Left cardiac atrium (tissue), 4 donors: ENCODE measurements around the gene USF1. TPM values are rescaled to one million over a fixed set of nuclear protein-coding genes. Genes with fewer than 3 reads are reported as not detected.
"Not testable (repeated sequence)": the region's sequence is repeated elsewhere in the genome, so short reads cannot be mapped to it uniquely, and the experiment has no call there.

Experiments
- ATAC-seq, 2 donors: fragments of 200-7000 bp; cut with Tn5 transposase; one replicate each; pipeline ENCODE4 v1.9.1; 2020; ENCODE audit warnings: mild to moderate bottlenecking in 2 of 2, moderate library complexity in 2 of 2
- DNase-seq: peaks from one replicate; pipeline ENCODE4 v3.0.0-alpha.2; 2020
- intact Hi-C, 2 donors: fragments of 100-400 bp; cut with DNase I; formaldehyde crosslinking; loops; one replicate each; pipeline versions ENCODE4 v1.14.1 to v1.15.1; 2022 to 2023
- total RNA-seq, 2 donors: library from RNA; stranded (reverse); fragmentation: NEBNext Ultra II Directional; extraction: Animal tissue kit (Norgen Biotek cat#: 25700); gene quantifications; one replicate each; pipeline ENCODE4 v1.2.1, GENCODE V29; 2021
- donor health status: DM: no; HTN: yes; CAD: no.
- donor health status: DM: no; HTN: yes; CAD: no; lungs with severe emphysema.
- donor health status: DM: yes; HTN: yes; CAD: no.
- donor health status: Dilated cardiomyopathy.

Gene USF1
- total RNA-seq, 2 donors from 2014 or later: 33.7 to 34.4 TPM

DNA sequence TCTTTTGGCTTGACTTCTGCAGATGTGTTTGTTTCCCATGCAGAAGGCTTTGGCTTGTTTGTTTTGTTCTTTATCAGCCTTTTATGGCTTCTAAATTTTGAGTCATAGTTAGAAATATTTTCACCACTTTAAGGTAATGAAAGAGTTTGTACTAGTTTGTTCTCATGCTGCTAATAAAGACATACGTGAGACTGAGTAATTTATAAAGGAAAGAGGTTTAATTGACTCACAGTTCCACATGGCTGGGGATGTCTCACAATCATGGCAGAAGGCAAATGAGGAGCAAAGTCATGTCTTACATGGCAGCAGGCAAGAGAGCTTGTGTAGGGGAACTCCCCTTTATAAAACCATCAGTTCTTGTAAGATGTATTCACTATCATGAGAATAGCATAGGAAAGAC is 18.8 kb downstream of the USF1 start:
- ATAC-seq, intact Hi-C loops, DNase-seq: not testable (repeated sequence)

DNA sequence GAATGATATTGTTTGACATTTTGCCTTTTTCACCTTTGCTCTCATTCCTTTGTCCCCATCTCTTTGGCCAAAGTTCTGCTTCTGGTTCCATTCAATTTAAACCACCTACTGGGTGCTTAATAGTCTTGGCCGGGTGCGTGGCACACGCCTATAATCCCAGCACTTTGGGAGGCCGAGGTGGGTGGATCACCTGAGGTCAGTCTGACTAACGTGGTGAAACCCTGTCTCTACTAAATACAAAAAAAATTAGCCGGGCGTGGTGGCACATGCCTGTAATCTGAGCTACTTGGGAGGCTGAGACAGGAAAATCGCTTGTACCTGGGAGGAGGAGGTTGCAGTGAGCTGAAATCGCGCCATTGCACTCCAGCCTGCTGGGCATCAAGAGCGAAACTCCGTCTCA is 23.3 kb downstream of the USF1 start:
- ATAC-seq, intact Hi-C loops, DNase-seq: not testable (repeated sequence)

DNA sequence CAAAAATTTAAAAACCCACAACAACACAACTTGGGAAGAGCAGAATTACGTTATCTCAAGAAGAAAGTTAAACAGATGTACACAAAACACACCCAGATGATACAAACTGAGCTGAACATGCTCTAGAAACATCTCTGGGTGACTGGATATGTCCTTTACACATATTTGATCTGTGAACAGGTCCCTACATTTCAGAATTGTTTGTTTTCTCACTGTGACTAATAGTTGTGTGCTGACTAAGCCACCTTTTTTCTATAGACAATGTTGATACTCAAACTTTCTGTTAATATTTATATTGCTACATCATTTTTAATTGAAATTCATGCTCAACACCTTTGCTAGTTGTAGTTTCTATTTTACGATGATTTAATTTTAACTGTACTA is 23.8 kb downstream of the USF1 start:
- ATAC-seq: no peak
- no peak for DNase-seq
- intact Hi-C loops: no loop called here

DNA sequence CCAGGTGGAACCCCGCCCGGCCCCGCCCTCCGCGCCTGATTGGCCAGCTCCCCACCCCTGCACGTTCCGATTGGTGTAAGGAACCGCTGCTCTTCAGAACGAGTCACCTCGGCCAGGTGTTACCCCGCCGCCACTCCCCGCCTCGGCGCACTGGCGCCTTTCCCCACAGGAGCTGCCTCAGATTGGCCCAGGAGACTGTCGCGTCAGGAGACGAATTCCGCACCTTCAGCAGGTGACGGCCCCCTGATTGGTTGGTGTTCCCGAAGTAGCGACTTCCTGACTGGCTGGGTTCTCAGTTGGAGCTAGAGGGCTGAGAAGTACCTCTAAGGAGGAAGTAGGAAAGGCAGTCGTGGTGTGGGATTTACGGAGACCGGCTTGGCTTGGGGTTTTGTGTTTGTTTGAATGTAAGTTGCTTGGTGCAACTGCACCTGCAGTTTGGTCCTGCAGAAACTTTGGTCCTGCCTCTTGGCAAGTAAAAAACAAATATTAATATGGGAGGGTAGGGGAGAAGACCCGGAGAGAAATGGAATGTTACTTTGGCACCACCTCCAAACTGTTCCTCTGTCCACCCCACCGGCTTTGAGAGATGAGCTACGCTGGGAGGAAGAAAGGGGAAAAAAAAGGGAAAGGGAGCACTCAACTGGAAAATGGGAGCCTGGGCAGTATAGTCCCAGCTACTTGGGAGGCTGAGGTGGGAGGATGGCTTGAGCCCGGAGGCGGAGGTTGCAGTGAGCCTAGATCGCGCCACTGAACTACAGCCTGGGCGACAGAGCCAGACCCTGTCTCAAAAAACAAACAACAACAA is 24.4 kb downstream of the USF1 start:
- ATAC-seq (peak; percentile 91 to 95), DNase-seq (peak; percentile 80)
- intact Hi-C loops: no loop called here

DNA sequence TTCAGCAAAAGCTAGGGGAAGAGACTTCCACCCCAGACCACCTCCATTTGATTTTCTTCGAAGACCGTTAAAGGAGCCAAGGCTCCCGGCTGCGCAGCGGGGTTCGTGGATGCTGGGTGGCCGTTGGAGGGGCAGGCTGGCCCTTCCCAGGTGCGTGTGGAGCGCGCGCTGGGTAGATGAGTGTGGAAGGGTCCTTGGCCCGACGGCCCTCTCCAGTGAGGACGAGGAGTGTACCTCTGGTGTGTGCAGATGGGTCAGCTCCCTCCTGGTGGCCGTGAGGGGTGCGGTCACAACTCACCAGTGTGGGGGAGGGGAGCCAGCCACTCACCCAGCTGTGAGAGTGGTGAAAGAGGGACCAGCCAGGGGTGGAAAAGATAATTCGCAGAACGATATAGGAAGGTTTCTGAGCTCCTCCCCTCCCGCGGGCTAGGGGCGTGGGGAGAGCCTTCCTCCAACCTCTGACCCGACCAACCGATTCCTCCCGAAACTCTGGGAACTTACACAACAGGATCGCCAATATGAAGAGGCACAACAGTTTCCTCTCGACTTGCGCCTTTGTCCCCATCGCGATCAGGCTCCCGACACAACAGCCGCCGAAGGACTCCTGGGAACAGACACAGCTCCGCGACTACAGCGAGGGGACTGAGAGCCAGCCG is 25.1 kb downstream of the USF1 start, which contains the start of gene F11R:
Gene F11R (minus strand): TSS at position 644 of the 656 bp plus-strand sequence. CDS start 79 bp downstream, at position 565.
- DNase-seq: peak; percentile 55
- peak; percentile 58 to 75 for ATAC-seq
- intact Hi-C loops: no loop called here

DNA sequence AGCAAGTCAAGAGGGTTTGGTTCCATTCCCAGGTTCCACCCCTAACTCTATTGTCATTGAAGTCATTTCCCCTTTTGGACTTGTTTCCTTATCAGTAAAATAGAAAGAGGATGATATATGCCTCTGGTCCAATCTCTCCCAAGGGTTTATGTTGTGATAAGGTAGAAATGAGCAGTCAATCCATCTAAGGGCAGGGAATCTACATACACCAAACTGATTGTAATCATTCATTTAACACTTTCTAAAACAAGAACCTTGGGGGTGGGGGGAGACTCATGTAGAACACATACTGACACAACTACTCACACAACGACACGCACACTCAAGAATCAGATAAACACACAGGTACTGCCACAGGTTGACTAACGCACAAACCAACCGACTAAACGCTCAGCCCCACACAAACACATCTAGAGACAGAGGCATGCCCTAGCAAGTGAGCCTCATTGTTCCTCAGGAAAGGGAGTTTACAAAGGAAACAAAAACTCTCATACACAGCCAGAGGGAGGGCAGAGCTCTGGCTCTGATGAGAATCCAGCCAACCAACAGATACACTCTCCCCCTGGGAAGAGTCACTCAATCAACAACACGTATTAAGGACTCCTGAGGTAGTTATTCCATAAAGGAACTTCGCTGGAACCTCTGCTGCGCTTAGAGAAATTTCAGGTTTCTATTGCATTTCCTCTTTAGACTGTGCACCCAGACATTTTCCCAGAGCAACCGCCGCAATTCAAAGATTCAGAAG is 25.9 kb downstream of the USF1 start:
- intact Hi-C loops: no loop called here
- peak; percentile 23 to 55 for ATAC-seq
- no peak for DNase-seq

DNA sequence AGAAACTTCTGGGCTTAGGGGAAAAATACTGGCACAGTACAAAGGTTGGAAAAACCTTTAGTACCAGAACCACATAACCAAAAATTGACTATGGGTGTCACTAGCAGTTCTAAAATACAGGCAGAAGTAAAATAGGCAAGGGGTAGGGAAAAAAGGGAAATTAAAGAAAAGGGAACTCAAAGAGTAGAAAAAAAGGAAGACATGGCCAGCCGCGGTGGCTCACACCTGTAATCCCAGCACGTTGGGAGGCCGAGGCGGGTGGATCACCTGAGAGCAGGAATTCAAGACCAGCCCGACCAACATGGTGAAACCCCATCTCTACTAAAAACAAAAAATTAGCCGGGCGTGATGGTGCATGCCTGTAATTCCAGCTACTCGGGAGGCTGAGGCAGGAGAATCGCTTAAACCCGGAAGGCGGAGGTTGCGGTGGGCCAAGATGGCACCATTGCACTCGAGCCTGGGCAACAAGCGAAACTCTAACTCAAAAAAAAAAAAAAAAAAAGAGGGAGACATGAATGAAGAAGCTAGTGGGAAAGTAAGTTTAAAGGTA is 26.6 kb downstream of the USF1 start:
- intact Hi-C loops, DNase-seq, ATAC-seq: not testable (repeated sequence)

DNA sequence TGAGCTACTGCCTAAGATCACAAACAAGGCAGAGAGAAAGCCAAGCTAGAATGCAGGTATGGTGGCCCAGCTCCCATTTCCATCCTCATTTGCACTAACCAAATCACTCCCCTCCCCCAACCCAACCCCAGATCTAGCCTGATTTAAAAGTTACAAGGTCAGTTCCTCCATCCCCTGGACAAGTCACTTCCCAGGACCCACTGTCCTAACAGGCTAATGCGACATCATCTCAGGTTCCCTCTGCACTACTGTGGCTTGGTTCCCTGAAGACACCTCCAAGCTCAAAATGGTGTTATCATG is 27.2 kb downstream of the USF1 start:
- no peak for DNase-seq
- no peak for ATAC-seq
- intact Hi-C loops: no loop called here

DNA sequence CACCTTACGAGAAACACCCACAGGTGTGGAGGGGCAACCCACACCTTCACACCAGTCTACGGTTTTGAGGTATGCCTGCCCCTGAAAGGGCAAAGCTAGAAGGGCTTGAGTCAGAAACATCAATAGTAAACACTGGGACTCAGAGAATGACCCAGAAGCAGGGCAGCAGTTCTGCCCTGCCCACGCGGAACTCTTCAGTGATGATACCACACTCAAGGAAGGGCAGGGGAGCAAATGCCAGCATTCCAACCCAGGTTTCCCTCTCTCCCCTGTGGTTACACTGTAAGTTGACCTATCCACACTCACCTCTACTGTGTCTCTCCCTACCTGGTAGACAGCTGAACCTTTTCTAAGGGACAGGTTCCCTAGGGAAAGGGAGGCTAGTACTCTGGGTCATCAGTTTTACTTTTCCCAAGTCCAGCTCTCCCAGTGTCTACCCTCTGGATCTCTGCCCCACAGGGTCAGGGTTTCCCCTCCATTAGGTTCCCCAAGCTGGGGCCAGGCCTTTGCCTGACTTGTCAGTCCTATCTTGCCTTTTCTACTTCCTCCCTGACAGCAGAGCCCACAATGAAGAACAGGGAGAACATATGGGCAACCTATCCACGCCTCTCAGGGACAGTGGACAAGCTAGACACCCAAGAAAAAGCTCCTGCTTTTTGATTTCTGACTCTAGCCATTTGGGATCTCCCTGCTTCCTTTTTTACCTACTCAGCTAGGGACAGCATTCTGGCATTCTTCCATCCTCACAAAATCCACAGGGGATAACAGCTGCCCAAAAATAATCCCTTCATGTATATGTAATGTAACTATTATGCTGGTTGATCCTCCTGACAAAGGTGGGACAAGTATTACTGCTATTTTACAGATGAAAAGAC is 27.8 kb downstream of the USF1 start:
- DNase-seq: no peak
- no peak for ATAC-seq
- intact Hi-C loops: no loop called here

DNA sequence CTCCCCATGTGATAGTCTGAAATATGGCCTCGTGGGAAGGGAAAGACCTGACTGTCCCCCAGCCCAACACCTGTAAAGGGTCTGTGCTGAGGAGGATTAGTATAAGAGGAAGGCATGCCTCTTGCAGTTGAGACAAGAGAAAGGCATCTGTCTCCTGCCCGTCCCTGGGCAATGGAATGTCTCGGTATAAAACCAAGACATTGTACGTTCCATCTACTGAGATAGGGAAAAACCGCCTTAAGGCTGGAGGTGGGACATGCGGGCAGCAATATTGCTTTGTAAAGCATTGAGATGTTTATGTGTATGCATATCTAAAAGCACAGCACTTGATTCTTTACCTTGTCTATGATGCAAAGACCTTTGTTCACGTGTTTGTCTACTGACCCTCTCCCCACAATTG is 28.6 kb downstream of the USF1 start:
- DNase-seq, intact Hi-C loops, ATAC-seq: not testable (repeated sequence)

DNA sequence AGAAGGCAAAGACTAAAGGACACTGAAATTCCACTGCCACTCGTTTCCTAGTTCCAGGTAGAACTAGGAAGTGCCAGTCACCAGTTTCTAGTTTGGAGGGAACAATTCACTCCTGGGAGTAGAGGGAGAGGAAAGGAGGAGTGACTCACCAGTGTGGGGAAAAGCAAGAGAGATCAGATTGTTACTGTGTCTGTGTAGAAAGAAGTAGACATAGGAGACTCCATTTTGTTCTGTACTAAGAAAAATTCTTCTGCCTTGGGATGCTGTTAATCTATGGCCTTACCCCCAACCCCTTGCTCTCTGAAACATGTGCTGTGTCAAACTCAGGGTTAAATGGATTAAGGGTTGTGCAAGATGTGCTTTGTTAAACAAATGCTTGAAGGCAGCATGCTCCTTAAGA is 29.1 kb downstream of the USF1 start:
- intact Hi-C loops, ATAC-seq, DNase-seq: not testable (repeated sequence)

DNA sequence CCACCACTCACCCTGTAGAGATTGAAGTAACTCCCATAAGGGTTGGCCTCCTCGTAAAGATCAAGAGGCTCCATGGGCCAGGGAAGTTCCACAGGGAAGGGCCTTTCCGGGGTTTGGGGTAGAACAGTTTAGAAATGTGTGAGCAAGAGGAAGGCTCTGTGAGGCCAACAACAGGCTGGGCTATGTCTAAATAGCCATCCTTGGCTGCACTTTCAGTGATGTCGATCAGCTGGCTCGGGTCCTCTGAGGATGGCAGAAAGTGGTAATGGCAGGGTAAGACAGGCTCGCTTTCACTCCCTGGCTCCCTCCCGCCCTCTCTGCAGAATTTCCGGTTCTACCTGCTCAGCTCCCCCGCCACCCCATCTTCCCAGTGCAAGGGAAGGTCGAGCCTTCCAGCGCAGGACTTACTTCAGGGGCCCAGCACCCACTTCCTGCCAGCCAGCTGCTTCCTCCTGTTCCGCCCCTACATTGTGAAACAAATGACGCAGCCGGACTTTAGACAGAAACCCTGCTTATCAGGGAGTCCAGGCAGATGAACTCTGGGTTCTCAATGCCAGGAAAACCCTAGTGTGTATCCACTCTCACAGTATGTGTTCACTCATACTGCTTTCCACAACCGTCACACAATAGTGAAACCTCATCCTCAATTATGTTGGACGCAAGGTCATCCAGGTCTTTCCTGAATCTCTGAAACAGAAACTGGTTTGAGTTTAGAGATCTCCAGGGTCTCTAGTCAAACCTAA is 32.1 kb downstream of the USF1 start:
- ATAC-seq: peak; percentile 94 to 97
- intact Hi-C loops: no loop called here
- peak; percentile 91 for DNase-seq

DNA sequence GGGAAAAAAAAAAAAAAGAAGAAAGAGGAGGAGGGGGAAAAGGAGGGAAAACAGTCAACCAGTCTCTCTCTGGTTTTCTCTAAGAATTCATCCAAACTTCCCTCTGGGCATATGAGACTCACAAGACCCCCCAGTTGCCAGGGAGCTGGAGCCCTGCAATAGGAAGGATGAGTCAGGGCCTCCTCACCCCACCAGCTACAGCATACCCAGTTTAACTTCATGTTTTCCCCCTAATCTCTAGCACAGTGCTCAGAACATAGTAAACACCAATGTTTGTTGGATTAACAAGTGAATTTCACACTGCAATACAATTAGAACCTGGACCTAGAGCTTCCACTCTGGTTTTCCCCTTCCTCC is 32.7 kb downstream of the USF1 start:
- ATAC-seq (peak in 1 of 2 donors; percentile 49), DNase-seq (no peak)
- intact Hi-C loops: no loop called here

DNA sequence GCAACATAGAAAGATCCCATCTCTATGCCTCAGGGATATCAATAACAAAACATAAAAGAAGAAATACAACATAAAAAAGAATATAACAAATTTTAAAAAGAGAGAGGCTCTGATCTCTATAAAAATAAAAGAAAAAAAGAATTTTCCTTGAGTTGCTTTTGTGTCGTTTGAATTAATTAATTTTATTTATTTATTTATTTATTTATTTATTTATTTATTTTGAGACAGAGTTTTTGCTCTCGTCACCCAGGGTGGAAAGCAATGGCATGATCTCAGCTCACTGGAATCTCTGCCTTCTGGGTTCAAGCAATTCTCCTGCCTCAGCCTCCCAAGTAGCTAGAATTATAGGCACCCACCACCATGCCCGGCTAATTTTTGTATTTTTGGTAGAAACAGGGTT is 33.4 kb downstream of the USF1 start:
- intact Hi-C loops: no loop called here
- ATAC-seq (no peak), DNase-seq (no peak)

DNA sequence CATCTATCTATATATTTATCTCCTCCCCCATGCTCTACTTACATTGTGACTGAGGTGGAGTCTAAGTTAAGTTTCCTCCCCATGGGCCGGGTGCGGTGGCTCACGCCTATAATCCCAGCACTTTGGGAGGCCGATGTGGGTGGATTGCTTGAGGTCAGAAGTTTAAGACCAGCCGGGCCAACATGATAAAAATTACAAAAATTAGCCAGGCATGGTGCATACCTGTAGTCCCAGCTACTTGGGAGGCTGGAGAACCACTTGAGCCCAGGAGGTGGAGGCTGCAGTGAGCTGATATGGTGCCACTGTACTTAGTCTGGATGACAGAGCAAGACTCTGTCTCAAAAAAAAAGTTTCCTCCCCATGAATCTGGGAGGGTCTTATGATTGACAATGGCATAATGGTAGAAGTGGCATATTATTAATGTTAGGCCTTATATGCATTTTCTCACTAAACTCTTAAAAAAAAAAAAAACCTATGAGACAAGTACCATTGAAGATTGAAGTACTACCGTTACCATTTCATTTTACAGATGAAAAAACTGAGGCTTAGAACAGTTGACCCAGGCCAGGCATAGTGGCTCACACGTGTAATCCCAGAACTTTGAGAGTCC is 36.1 kb downstream of the USF1 start:
- intact Hi-C loops: no loop called here
- no peak for ATAC-seq
- DNase-seq: no peak

DNA sequence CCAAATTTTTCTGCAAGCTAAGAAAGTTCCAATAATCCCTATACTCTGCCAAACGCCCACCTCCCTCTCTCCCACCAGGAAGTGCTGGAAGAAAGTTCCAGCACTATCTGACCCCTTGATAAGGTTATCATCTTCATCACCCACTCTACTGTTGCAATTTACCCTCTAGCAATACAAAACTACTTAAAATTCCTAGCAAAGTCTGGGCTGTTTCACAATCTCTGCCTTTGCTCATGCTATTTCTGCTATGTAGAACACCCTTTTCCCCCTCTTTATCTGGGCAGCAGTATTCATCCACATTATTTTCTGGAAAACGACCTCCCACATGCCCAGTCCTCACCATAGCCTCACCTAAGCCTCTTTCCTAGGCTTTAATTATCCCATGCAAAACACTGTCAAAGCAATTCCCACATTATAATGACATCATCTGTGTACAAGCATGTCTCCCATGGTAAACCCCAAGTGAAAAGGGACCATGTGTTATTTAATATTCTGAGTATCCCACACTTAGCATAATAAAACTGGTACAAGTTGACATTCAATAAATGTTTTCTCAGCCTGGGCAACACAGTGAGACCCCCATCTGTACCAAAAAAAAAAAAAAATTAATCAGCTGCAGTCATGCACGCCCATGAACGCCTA is 36.8 kb downstream of the USF1 start:
- no peak for DNase-seq
- no peak for ATAC-seq
- intact Hi-C loops: no loop called here

DNA sequence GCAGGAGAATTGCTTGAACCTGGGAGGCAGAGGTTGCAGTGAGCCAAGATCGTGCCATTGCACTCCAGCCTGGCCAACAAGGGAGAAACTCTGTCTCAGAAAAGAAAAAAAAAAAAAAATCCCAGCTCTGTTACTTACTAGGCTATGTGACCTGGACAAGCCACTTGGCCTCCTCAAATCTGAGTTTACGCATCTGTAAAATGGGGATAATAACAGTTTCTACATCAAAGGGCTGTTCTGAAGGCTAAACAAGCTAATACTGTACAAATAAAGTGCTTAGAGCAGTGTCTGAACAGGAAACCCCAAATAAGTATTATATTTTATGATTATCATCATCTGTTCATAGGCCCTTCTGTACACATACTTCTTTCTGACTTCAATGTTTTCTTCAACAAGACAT is 38.4 kb downstream of the USF1 start:
- ATAC-seq (no peak), DNase-seq (no peak)
- intact Hi-C loops: no loop called here
